ENCODE data around the gene AKAP8L.

DNA sequence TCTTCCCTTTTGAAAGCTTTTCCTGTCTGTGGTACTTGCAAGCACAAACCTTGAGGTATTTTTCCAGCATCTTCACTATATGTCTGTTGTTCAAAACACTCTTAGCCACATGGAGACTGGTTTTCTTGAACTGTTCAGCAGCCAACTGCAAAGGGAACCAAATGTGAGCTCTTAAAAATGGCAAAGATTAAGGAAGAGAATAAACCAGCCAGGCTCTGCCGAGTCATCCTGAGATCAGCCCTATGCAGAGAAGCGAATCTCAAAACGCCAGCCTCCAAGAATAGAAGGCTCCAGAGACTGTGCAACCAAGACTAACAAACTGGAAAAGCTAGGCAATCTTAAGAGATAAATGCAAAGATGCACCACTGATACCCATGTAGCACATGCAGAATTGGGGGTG, 59.9 kb downstream of the AKAP8L start:
- TF ChIP-seq SP1 (IDR thresholded peaks at IDR 0.05) (no peak), RAD21 (IDR thresholded peaks at IDR 0.05) (no peak), JUND (IDR thresholded peaks at IDR 0.05) (no peak), TAF1 (conservative IDR thresholded peaks at IDR 0.05) (no peak), EGR1 (IDR thresholded peaks at IDR 0.05; ENCODE audit: low read depth in 2 of 2) (no peak)
- TF ChIP-seq, protein P1, sequence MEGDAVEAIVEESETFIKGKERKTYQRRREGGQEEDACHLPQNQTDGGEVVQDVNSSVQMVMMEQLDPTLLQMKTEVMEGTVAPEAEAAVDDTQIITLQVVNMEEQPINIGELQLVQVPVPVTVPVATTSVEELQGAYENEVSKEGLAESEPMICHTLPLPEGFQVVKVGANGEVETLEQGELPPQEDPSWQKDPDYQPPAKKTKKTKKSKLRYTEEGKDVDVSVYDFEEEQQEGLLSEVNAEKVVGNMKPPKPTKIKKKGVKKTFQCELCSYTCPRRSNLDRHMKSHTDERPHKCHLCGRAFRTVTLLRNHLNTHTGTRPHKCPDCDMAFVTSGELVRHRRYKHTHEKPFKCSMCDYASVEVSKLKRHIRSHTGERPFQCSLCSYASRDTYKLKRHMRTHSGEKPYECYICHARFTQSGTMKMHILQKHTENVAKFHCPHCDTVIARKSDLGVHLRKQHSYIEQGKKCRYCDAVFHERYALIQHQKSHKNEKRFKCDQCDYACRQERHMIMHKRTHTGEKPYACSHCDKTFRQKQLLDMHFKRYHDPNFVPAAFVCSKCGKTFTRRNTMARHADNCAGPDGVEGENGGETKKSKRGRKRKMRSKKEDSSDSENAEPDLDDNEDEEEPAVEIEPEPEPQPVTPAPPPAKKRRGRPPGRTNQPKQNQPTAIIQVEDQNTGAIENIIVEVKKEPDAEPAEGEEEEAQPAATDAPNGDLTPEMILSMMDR (IDR thresholded peaks at IDR 0.05; ENCODE audit: low read depth, low read length, missing input control) = no peak
- TF ChIP-seq, protein P2, sequence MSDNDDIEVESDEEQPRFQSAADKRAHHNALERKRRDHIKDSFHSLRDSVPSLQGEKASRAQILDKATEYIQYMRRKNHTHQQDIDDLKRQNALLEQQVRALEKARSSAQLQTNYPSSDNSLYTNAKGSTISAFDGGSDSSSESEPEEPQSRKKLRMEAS (IDR thresholded peaks at IDR 0.05) = no peak
- TF ChIP-seq, protein P3, sequence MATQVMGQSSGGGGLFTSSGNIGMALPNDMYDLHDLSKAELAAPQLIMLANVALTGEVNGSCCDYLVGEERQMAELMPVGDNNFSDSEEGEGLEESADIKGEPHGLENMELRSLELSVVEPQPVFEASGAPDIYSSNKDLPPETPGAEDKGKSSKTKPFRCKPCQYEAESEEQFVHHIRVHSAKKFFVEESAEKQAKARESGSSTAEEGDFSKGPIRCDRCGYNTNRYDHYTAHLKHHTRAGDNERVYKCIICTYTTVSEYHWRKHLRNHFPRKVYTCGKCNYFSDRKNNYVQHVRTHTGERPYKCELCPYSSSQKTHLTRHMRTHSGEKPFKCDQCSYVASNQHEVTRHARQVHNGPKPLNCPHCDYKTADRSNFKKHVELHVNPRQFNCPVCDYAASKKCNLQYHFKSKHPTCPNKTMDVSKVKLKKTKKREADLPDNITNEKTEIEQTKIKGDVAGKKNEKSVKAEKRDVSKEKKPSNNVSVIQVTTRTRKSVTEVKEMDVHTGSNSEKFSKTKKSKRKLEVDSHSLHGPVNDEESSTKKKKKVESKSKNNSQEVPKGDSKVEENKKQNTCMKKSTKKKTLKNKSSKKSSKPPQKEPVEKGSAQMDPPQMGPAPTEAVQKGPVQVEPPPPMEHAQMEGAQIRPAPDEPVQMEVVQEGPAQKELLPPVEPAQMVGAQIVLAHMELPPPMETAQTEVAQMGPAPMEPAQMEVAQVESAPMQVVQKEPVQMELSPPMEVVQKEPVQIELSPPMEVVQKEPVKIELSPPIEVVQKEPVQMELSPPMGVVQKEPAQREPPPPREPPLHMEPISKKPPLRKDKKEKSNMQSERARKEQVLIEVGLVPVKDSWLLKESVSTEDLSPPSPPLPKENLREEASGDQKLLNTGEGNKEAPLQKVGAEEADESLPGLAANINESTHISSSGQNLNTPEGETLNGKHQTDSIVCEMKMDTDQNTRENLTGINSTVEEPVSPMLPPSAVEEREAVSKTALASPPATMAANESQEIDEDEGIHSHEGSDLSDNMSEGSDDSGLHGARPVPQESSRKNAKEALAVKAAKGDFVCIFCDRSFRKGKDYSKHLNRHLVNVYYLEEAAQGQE (IDR thresholded peaks at IDR 0.05) = no peak
- TF ChIP-seq, protein P4, sequence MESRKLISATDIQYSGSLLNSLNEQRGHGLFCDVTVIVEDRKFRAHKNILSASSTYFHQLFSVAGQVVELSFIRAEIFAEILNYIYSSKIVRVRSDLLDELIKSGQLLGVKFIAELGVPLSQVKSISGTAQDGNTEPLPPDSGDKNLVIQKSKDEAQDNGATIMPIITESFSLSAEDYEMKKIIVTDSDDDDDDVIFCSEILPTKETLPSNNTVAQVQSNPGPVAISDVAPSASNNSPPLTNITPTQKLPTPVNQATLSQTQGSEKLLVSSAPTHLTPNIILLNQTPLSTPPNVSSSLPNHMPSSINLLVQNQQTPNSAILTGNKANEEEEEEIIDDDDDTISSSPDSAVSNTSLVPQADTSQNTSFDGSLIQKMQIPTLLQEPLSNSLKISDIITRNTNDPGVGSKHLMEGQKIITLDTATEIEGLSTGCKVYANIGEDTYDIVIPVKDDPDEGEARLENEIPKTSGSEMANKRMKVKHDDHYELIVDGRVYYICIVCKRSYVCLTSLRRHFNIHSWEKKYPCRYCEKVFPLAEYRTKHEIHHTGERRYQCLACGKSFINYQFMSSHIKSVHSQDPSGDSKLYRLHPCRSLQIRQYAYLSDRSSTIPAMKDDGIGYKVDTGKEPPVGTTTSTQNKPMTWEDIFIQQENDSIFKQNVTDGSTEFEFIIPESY (IDR thresholded peaks at IDR 0.05) = no peak
- TF ChIP-seq, protein P5, sequence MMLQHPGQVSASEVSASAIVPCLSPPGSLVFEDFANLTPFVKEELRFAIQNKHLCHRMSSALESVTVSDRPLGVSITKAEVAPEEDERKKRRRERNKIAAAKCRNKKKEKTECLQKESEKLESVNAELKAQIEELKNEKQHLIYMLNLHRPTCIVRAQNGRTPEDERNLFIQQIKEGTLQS (IDR thresholded peaks at IDR 0.05) = no peak
